ENCODE results near the gene SNX20.

Gene SNX20

DNA sequence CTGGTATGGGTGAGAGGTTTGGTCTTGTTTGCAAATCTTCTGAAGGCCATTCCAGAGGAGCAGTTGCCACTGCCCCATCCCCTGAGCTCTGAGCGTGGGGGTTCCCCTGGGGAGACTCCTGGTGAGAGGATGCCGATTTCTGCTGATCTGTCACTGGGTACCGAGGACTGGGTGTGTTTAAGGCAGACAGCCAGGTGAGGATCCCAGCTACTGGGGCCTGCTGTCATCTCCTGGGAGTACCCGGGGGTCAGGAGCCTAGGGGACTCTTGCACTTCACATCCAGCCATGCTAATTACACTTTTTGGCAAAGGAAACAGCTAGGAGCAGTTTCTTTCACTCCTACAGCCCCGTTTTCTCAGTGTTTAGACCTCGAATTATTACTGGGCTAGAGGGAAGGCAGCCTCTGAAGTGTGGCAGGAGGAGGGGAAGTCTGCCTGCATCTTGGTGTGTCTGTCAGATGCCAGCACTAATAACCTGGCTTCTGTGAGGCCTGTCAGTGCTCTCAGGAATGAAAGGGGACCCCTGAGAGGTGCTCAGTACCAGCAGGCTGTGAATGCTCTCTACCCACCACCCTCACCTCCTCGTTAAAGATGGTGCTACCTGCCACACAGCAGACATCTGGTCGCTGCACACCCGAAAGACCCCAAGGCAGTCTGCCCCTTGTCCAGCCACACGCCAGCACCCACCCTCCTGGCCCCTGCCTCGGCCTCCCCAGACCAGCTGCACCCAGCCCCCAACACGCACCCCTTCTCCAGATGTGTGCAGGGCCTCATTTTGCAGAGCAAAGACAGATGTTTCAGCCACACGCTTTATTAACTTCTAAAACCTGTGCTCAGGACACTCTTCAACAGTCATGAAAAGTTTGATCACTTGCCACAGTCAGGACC, 43.2 kb downstream of the SNX20 start:
- no peak for DNase-seq

DNA sequence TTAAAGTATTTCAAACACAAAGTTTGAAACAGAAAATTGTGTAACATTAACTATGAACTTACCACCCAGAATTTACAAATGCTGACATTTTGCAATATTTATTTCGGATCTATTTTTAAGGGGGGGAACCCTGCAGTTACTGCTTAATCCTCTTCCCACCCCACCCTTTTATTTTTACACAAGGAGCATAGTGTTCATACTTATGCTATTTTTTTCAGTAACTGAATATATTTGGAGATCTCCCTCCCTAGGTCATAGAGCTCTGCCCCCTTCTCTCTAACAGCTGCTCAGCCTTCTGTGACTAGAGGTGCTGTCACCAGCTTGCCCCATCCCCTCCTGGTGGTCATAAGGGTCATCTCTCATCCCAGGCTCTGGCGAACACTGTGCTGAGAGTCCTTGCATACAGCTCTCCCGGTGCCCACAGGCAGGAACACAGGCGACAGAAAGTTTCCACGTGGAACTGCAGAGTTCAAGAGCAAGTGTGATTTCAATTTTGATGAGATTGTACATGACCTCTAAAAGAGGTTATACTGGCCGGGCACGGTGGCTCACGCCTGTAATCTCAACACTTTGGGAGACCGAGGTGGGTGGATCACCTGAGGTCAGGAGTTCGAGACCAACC, 44.2 kb downstream of the SNX20 start:
- no peak for DNase-seq

DNA sequence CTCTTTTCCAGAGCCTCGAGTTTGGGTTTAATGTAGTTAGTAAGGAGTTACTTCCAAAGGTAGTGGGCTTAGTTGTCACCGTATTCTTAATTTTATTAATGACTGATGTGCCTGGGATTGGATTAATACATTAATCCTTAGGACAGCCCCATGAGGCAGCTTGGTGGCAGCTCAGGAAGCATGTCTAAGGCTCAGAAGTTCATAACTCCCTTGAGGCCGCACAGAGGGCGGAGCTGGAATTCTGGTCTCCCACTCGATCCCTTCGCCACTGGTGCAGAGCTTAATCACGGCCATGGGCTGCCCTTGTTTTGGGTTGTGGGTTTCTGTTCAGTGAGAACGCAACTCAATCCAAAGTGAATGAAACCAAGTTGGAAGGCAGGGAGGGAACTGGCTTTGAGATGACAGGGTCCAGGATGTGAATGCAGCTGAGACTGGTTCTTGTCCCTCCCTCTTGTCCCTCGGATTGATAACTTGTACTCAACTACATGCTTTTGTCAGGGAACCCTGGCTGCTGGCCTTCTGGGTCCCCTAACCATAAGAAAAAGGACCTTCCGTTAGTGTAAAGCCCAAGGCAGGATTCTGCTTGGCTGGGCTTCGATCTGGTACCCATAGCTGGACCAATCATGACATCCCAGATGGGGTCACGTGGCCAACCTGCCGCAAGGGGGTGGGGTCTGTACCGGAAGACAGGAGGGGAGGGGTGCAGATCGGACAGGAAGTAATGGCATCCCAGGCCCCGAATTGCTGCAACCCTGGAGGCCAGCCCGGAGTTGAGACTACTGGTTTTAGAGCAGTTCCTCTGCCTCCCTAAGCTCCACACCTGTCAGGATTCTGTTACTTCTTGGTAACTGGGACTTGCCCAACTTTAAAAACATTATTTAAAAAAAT, 45.4 kb downstream of the SNX20 start:
- no peak for DNase-seq

DNA sequence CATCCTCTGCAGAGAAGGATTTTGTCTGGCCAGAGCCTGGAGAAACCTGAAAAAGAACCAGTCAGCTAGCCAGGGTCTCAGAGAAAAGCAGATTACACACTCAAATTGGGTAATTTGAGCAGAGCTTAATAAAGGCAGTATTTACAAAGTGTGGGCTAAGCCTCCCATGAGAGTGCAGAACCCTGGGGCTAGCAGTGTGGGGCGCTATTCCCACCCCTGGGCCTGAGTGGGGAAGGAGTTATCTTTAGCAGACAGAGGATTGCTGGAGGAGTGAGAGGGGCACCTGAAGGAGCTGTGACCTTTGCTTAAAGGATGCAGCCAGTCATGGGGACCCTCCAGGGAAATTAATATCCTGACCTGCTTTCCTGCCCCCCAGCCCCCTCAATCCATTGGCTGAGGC, 46.2 kb downstream of the SNX20 start:
- DNase-seq = no peak

DNA sequence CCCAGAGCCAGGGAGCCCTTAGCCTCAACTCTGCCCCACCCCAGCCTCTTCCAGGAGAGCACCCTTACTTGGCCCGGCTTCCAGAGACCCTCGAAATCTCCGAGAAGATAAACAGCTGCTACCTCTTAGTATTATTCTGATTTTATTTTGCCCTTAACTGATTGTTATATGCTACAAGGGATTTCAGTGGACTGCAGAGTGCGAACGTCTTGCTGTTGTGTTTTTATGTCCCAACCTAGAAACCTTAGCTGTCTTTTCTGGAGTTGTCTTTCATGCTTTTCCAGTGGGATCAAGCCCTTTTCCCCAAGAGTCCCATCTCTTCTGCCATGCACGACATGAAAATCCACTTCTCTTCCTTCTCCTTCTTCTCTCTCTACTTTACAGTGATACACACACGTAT, 47.0 kb downstream of the SNX20 start:
- no peak for DNase-seq

DNA sequence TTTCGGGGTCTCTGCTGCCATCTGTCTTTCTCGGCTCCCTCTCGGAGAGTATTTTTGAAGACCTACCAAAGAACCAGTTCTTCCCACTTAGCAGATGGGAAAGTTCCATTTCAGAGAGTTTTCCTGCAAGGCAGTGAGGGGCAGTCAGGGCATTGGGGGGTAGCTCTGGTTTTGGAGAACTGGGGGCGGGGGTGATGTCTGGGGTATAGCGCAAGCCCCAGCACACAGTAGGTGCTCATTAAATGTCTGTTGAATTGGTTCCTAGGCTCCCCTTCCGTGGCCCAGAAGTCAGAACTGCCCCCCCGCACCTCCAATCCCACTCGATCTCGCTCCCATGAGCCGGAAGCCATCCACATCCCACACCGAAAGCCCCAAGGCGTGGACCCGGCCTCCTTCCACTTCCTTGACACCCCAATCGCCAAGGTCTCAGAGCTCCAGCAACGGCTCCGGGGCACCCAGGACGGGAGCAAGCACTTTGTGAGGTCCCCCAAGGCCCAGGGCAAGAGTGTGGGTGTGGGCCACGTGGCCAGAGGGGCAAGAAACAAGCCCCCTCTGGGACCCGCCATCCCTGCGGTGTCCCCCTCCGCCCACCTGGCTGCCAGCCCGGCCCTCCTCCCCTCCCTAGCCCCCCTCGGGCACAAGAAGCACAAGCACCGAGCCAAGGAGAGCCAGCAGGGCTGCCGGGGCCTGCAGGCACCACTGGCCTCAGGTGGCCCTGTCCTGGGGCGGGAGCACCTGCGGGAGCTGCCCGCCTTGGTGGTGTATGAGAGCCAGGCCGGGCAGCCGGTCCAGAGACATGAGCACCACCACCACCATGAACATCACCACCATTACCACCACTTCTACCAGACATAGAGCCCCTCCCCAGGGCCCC, 47.9 kb downstream of the SNX20 start:
- DNase-seq = no peak

DNA sequence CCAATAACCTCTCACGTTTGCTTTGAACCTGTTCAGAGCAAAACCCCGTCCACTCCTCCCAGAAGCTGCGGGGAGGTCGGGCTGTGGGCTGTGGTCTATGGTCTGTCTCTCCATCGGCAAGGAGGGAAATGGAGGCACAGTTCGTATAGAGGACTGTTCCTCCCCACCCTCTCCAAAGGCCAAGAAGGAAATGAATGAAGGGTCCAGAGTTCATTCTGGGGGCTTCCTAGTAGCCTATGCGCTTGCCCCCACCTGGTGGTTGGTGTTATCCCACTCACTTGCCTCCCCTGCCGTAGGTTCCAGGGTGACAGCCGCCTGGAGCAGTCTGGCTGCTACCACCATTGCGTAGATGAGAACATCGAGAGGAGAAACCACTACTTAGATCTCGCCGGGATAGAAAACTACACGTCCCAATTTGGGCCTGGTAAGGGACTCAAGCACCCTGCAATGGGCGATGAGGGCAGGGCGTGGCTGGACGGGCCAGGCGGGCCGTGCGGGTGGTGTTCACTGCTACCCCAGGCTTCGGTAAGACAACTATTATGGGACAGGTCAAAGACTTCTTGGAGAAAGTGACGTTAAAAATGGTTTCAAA, 49.0 kb downstream of the SNX20 start:
- no peak for DNase-seq

DNA sequence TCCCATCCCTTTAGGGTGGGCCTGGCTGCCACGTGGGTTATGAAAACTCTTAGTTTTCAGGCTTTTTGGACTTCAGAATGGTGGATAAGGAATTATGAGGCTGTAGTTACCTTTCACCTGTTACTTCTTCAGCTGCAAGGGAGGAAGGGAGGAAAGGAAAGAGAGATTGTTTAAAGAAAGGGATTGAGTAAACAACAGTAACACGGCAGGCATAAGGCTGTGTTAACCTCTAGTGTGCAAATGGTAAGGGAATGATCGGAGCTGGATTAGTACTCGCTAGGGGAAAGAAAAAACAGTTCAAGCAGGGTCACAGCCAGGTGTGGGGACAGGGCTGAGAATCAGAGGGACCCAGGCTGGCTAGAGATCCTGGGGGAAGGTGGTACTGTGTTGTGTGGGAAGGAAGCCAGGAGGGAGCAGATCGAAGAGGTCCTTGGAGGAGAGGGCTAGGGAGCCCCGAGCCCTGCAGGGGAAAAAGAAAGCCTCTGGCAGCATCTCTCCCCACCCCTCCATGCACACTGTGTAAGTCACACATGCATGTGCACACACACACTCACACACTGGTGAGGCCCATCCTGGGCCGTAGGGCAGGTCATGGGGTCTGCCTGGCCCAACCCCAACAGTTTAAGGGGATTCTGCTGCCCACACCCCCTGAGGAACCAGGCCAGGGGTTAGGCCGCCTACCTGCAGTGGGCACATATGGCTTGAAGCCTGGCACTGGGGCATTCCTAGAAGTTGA, 49.7 kb downstream of the SNX20 start:
- no peak for DNase-seq

DNA sequence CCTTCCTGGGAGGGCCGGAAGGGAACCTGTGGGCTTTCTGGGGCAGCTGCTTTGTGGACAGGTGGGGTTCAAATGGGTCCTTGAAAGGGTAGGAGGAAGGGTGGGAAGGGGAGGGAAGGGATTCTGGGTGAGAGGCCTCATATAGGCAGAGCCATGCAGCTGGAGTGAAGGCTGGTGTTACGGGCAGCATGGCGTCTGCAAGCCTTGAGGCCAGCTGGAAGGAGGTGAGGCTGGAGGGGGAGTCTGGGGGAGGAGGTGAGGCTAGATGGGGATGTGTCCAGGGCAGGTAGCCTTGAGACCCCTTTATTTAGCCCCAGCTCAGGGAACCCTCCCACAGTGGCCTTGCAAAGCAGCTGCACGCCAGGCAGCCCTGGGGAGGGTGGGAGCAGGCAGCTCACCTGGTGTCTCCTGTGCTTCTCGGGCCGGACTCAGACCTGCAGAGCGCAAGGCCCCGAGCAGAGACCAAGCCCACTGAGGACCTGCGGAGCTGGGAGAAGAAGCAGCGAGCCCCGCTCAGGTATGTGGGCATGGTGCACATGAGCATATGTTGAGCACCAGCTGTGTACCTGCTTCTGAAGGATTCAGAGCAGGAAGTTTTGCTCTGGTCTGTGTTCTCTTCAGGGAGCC, 50.6 kb downstream of the SNX20 start:
- no peak for DNase-seq

DNA sequence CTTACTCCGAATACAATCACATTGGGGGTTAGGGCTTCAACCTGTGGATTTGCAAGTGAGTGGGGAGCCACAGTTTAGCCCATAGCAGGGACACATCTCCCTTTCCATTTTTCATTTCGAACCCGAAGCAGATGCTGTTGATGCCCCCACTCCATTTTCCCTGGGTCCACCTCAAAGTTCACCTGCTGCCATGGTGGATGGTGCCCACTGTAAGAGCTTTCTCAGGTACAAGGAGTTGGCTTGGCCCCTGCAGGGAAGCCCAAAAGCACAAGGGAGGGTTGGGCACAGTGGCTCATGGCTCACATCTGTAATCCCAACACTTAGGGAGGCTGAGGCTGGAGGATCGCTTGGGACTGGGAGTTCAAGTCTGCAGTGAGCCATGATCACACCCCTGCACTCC, 51.8 kb downstream of the SNX20 start:
- no peak for DNase-seq

DNA sequence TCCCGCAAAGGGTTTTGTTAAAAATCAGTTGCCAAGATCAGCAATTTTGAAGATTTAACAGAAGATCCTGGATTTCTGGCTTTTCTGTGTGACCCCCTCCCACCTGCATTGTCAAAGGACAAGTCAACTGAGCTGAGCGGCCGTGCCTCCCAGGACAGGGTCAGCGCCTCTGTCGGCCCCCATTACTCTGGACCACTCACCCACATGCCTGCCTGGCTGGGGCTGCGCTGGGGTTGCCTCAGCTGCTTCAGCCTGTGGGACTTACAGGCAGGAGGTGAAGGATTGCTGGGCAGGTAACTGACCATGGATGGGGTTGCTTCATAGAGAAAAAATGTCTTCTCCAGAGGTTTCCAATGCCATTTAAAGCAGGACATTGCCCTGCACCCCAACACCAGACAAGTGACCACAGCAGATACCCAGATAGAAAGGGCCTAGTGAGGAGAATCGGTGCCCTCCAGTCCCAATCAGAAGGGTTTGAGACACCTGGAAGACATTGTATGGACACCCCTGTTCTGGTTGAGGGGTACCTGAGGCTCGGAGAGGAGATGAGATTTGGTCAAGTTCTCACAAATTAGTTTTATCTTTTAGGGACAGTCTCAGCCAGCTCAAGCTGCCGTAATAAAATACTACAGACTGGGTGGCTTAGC, 52.8 kb downstream of the SNX20 start:
- DNase-seq = no peak

DNA sequence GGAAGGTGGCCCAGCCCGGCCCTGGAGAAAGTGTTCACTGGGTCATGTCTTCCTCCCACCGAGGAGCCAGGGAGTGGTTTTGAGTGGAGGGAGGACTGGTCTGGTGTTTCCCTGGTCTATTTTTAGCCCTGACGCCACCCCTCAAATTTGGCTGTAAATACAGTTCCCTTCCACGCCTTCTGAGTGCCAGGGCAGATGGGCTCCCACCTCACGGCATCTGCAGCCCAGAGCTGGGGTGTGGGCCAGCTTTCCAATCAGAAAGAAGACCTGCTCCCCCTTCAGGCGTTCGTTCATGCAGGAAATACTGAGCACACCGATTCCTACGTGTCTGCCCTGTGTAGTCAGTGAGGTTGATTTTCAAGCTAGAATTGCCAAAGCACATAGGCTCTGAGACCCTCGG, 53.7 kb downstream of the SNX20 start:
- peak in 9 of 56 donors; percentile 5 to 30 (median 19) for DNase-seq

DNA sequence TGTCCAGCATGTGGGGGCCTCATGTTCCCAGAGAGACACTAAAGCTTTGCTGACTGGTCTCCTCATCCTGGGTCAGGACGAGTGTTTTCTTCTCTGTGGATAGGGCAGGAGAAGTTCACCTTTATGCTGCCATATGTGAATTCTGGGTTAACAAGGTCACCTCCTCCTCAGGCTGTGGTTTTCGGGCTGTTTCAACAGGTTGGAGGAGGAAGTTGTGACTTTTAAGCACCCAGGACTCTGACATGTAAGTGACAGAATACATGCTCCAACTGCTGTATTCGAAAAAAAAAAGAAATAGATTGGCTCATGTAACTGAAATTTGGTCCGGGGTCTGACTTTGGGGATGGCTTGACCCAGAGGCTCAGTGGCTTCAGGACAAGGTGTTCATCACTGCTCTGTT, 54.2 kb downstream of the SNX20 start:
- DNase-seq = no peak

DNA sequence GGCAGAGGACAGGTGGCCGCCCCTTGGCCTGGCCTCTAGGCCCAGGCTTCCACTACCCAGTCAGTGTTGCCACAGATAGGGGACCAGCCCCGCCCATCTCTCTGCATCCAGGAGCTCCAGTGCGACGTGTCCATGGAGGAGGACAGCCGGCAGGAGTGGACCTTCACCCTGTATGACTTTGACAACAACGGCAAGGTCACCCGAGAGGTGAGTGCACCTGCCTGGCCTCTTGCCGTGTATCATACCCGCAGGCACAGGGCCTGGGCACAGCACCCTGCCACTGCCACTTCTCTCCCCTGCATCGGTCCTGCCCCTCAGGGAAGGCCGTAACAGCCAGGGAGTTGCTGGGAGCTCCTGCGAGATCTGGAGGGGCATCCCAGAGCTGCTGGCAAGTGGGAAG, 55.7 kb downstream of the SNX20 start:
- no peak for DNase-seq

DNA sequence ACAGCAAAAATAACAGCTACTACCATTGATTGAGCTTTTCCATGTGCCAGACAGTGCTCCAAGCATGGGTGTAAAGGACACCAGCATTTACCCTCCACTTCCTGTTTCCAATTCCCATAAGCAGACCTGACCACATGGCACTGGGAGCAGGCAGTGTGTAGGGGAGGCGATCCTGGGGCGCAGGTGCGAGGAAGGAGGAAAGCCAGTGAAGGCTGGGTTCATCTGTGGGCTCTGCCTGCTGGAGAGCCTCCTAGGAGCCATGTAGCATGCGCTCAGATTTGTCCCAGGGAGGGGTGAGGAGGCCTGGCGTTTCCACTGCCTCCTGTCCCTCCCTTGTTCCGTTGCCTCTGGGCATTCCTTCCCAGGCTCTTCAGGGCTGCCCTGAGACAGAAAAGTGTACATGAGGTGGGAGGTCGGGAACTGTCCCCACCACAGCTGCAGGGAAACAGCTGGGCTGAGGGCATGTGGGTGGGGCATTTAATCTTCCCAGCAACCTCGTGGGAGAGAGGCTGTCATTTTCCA, 56.6 kb downstream of the SNX20 start:
- no peak for DNase-seq

DNA sequence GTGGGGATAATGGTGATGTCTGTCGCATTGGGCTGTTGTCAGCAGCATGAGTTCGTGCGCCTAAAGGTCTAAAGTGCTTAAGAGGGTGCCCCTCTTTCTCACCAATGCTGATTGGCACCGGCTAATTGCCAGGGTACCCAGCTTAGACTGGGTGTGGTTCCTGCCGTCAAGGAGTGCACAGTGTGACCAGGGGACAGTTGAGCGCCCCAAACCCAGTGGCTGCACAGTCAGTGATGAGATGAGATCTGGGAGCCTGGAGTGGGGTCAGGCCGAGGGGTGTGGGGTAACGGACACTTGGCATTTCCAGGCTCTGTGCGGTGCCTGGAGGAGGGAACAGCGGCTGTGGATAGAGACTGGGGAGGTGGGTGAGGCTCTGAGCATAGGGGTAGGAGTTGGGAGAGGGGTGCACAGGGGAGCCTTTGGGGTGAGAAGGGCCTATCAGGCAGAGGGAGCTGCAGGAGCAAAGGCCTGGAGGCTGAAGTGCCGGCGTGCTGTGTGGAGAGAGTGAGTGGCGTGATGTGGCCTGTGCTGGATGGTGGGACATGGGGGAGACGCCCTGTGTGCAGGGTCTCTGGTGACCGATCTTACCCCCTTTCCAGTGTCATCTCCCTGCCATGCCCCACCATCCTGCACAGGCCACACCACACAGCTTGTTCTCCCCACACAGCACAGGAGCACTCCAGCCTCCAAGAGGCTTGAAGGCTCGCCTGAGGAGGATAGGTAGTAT, 58.3 kb downstream of the SNX20 start:
- DNase-seq = no peak

DNA sequence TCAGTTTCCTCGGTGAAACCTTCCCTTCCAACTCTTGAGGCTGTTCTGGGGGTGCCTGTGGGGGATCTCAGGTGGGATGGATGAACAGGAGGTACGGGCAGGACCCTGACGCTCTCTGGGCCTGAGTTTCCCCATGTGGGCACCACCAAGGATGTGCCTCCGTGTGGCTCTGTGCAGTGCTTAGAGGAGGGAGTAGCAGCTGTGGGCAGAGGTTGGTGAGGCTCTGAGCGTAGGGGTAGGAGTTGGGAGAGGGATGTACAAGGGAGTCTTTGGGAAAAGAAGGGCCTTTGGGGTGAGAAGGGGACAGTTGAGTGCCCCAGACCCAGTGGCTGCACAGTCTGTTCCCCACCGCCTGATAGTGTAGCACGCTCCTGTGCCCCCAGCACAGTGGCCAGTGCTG, 59.1 kb downstream of the SNX20 start:
- DNase-seq = no peak
